ENCODE measurements around the gene ETNPPL.
"Not testable (repeated sequence)": the region's sequence is repeated elsewhere in the genome, so short reads cannot be mapped to it uniquely, and the experiment has no call there.

Gene ETNPPL

DNA sequence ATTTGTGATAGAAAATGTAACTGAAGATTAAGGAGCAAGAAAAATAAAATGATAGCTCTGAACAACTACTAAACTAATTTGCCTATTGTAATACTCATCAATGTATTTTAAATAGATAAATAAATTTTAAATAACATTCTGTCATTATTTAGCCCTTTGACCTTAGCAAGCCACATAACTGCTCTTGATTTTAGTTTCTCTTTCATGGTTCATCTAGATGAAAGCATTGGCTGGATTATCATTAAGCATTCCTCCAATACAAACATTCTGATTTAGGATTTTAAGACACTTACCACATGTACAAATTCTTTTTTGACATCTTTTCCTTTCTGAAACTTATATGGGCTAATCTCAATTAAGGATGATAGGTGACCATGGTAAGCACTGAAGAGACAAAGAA, 8.5 kb downstream of the ETNPPL start:
- DNase-seq, result no peak

DNA sequence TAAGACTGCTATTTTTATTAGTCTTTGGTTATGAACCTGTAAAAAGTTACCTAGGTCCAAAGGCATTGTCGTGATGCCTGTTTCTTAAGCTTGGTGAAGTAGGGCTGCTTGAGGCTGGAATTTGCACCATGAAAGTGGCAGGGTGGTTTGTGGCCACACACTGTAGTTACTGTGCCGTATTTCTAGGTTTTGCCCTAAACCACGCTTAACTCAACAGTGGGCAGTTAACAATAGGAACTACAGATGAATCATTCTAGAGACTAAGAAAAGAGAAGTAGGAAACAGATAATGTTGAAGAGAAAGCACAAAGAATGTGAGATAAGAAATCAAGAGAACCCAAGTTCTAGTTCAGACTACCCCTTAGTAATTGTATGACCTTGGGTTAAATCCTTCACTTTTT, 11.5 kb downstream of the ETNPPL start:
- no peak for DNase-seq

DNA sequence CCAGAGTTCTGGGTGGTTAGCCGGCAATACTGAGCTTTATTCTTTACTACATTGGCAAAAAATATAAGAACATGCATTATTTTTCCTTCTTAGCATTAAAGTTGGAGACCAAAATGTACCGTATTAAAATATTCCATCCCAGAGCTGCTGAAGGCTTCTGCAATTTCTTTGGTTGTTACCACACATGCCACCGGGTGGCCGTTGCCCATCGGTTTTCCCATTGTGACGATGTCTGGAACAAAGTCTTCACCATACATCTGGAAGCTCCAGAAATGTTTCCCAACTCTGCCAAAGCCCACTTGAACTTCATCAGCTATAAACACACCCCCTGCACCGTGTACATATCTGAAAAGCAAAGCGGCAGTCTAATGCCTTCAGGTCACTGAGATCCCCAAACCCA, 13.7 kb downstream of the ETNPPL start:
- no peak for DNase-seq

DNA sequence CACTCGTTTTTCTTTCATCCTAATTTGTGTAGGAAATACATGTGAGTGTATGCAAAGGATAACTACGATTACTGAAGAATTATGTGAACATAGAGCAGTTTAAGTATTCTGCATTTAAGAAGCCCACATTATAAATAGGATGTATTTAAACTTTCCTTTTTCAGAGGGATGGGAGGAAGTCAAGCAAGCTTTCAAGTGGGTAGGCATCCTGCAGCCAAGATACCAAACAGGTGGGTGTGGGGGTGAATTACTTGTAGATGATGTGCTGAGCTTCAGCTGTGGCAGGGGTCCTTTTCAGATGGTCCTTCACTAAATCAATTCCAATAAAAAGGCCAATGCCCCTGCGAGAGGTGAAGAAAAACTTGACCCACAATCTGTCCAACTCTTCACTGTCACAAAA, 16.3 kb downstream of the ETNPPL start:
- no peak for DNase-seq

DNA sequence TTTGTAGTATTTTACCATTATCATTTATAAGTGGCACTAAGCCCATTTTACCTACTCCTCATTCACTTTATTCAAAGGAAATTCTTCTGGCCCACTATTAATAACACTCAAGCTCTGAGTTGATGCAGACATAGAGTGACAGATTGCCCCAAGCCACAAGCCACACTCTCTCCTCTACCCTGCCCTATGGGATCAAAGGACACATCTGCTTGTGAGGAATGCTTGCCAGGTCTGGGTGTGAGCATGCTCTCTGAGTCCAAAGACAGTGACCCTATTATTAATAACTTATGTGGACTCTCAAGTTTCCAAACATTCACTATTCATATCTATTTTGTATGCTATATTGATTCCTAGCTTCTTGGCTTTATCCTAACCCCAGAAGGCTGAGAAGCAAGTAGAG, 18.5 kb downstream of the ETNPPL start:
- DNase-seq, result no peak

DNA sequence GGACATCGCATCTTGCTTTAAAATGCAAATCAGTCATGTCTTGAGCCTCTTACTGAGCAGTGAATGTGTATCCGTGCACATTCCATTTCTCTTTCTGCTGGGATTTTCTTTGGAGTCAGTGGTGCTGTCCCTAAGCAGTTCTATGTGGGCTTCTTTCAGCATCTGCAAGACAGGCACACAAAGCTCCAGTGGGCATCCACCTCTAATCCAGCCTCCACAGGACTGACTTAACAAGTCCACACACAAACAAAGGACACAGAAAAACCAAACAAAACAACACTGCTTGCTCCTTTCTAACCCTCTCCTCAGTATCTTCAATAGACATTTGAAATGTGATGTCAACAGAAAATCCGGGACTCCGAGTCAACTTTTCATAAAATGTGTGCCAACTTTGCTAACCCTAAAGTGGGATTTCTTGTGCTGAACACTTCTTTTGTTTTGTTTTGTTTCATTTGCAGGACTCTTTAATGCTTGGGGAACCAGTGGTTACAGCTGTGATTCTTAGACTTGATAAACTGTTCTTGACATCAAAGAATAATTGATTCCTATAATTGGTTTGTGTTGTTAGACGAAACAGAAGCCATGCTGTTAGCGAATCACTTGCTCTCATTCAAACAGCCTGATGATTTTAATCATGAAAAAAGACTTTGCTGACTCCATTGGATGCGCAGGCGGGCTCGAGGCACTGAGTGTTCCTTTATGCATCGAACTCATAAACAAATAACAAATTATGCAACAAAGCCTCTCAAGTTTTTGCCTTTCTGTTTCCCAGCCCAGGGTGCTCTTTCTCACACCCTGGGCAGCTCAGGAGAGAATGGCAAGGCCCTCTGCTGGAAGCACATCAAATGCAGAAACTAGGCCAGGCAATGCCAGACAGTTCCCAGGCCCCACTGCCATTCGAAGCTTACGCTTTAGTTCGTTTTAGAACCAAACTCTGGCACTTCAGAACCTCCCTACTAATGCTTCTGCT, 20.1 kb downstream of the ETNPPL start:
- peak; percentile 79 for DNase-seq

DNA sequence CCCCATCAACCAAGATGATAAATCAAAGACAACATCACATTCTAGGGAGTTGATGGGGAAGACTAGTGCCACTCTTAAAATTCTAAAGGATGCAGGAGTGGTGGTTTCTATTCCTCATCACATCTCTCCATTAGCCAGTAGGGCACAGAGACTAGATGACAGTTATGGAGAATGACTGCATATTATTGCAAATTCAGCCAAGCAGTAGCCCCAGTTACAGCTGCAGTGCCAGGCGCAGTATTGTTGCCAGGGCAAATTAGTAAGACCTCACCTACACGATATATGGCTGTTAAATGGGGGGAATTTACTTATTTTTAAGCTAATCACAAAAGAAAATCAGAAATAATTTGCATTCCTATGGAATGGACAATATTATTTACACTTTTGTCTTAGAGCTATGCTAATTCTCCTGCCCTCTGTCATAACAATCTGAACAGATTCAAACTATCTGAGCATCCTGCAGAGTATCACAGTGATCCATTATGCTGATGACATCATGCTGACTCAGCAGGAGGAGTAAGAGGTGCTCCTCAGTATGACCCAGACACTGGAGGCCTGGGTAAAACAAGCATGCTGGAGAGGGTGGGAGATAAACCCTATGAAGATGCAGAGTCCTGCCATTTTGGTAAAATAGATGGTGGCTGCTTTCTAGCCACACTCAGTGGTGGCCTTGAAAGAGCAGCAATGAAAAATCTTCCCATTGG, 24.7 kb downstream of the ETNPPL start:
- DNase-seq, result no peak

DNA sequence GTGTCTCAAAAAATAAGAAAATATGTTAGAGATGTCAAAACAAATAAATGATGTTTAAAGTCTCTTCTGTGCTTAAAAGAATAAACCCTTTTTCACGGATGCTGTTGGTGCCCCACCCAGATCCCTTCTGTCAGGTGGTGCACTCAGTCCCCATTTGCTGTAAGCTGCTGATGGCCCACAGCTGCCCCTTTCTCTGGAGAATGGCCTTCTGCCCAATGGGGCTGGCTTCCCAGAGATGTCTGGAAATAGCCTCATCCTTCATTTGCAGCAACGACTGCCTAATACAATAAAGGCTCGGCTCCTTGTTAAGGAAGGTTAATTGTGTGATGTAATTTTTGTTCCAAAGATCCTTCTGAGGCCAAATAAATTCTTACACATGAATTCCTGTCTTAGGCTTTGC, 31.8 kb downstream of the ETNPPL start:
- DNase-seq, result peak; percentile 25

DNA sequence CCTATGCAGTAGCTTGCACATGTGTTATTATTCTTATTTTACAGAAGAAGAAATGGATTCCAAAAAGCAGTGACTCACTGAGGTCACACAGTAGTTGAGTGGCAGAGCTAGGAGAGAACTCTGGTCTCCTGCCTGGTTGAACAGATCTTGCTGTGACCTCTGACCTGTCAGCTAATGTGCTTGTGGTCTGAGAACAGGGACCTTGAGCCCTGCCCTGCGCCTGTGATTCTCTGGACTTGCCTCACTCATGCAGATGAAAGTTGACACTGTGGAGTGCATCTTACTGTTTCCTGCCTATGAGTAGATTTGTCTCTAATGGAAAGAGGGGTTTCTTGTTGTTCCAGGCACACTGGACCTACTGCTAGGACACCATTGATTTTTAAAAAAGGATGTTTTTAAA, 32.3 kb downstream of the ETNPPL start:
- DNase-seq, result no peak

DNA sequence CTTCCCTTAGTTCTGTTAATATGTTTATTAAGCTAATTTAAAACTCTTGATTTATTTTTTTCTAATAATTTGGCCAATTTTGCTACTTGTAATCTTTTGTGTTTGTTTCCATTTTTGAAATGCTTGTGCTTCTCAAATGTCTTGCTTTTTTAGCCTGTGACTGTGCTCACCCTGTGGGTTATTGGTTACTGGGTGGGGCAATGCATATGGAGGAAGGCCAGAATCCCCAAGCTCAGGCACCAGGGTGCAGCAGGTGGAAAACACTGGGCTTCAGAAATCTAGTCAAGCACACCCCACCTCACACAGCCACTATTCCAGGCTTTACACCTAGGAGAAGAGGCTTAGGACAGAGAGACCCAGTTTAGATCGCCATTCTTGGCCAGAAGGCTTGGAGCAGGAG, 33.1 kb downstream of the ETNPPL start:
- DNase-seq, result no peak

DNA sequence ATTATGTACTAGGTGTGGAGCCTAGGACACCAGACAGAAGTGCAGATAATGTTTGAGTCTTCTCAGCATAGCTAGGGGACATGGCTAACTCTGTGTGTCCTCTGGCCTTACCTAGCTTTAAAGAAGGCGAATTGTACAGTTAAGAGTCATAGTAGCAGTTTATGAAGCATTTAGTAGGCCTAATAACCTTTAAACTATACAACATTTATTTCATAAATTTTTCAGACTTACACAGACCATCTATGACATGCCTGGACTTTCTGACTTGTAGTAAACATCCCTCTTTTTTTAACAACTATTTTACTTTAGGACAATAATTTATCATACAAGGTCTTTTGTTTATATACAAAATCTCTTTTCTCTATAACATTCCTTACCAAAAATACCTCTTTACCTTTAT, 37.4 kb downstream of the ETNPPL start:
- DNase-seq, result no peak

DNA sequence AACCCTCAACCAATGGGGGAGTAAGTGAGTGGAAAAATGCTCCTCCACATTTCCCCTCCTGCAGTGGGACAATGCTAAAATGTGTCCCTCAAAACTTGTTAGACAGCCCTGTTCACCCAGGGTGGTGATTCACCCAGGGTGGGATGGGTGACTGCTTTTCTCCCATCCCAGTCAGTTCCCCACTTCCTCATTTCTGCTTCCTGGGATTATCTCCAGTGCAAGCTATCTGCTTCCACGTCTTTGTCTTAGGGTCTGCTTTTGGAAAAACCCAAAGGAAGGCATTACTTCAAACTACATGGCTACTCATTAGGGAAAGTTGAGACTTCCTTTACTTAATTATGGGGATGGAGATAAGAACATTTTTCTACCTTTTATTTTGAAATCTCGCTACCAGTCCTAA, 45.5 kb downstream of the ETNPPL start:
- DNase-seq, result no peak

DNA sequence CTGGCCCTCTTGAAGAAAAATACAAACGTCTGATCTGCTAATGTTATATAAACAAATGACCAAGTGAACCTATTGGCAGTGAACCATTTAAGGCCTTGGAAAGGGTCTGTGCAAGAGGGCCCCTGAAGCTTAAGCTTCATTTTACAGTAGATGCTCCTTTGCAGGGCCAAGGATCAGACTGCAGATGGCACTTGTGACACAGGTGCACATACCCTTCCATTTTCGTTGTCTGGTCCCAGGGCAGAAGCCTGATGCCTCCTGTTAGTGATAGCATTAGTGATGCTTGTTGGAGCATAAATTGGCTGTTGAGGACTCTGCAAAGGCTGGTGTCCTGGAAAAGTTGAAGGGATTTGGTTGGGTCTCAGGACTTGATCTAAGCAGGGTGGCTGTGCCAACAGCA, 46.5 kb downstream of the ETNPPL start:
- no peak for DNase-seq

DNA sequence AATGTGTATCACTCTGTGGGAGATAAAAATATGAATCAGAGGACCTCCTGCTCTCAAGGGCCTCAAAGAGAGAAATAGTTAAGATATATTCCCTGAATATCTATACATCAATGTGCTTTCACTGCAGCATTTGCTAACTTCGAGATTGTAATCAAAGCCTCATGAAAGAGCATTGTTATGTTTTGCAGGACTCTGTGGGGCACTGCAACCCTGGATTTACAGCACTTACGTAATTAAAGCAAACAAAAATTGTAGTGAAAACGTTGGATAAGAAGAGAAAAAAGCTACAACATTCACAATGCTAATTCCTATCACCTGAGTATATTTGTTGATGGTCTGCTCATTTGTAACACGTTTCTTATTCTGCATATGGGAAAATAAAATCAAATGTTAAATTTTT, 48.0 kb downstream of the ETNPPL start:
- DNase-seq, result no peak

DNA sequence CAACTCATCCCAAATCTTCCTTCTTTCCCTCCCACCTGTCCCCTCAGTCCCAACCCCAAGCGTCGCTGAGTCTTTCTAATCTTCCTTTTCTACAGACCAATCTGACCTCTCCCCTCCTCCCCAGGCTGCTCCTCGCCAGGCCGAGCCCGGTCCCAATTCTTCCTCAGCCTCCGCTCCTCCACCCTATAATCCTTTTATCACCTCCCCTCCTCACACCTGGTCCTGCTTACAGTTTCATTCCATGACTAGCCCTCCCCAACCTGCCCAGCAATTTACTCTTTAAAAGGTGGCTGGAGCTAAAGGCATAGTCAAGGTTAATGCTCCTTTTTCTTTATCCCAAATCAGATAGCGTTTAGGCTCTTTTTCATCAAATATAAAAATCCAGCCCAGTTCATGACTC, 52.3 kb downstream of the ETNPPL start:
- not testable (repeated sequence) for DNase-seq

DNA sequence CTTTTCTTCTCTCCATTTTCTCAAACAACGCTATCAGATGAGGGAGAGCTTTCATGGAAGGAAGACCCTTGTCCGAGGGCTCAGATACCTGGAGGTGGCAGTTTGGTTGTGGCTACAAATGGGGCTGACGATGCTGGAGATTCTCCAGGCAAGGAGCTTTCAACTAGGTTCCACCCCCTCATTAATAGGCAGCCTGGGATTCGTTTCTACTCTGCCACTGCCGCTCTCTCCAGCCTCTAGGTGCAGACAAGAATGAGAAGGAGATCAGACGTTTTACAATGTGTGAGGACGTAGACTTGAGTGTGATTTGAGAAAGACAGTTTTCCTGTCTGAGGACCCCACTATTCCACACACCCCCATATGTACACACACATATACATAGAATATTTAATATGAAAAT, 53.1 kb downstream of the ETNPPL start:
- DNase-seq, result no peak

DNA sequence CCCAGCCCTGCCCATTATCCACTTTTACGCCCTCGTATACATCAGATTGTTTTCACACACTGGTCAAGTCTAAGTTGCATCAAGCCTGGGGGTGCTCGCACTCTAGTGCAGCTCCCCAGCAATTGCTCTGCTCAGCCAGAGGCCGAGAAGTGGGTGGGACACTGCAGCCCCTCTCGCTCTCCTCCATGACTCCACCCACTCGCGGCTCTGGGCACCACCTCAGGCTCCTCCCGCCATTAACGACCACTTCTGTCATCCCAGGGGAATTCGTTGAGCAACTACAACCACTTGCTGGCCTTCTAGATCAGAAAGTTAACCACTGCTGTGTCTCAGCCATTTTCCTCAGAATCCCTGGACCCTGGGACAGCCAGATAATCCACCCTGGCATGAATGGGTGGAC, 53.6 kb downstream of the ETNPPL start:
- DNase-seq, result no peak

DNA sequence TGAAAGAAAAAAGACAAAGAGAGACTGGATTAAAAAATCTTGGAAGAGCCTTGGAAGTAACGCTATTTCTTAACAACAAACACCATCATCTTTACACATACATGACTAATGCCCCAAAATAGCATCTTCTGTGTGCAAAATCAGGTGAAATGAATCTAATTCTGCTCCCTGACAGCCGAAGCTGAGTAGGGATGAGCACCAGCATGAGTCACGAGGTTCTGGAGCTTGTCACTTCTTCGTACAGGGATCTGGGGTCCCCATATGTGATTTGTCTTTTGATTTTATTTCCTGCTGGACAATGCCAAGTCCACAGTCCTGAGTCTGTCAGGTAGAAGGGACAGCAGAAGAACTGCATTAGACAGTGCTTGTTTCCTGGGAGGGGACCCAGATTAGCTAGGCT, 56.6 kb downstream of the ETNPPL start:
- no peak for DNase-seq

DNA sequence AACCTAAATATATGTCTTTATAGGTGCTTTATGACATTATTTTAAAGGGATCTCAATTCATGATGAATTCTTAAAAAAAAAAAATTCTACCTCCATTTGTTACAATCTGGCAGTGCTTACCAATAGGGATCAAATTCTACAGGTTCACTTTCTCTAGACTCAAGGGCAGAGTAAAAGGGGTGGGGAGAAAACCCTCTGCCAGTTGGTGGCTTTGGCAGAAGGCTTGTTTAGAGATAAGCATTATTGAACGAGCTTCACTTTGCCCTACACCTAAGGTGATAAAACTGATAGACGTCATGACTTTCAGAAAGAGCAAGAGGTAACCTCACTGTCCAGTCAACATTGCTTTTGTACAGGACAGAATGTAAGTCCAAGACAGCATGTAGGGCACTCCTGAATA, 58.9 kb downstream of the ETNPPL start:
- no peak for DNase-seq

DNA sequence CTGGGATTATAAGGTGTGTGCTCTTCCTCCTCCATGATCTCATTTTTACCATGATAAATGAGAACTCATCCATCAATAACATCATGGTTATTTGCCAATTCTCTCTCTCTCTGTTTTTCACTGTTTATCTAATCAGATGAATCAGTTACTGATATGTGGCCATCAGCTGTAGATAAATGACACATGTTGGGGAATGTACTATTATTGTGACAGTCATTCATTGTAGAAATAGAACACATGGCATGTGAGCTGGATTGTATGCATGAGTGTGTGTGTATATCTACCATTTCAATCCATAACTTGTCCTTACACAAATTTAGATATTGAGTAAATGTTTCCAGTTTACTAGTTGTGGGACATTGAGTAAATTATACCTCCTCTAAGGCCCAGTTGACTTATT, 59.5 kb downstream of the ETNPPL start:
- no peak for DNase-seq

DNA sequence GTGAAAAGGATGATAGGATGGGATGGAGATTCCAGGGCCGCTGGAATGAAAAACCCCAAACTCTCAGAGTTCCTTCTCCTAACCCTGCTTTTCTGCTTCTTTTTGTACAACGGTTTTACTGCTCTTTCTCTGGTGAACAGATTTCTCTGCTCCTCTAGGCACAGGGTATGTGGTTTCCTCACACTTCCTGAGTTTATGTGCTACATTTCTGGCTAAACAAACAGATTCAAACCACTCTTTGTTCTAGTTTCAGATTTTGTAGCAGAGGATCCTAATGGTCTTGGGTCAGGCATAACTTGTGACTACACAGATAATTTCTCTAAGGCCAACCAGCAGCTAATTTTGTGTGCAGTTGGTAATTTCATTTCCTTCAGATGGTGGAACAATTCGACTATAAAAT, 59.9 kb downstream of the ETNPPL start:
- DNase-seq, result no peak

DNA sequence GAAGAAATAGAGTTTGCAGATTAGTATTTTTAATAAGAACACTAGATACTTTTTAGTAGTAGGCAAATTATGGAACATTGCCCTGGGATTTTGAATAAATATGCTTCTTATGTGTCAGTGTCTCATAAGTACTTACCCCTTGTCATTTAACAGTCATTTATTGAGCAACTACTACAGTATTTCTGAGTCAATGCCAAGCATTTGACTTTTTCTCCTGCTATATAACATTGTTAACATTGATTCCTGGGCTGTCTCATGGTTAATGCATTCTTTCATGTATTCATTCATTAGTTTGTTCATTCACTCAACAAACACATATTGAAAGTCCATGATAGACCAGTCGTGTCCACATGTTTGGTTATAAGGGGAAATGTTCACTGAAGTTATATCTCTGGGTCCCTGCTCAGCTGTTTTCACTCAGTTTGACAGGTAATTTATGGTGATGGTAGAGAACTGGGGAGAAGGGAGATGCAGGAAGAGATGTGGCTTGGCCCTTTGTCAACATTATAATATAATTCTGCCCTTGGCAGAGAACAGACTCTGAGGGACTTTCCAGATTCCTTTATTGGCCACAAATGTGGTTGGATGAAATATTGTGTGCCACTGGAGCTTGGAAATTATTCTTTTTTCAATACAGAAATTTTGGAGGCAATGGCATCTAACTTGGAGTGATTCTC, 62.6 kb downstream of the ETNPPL start:
- no peak for DNase-seq

DNA sequence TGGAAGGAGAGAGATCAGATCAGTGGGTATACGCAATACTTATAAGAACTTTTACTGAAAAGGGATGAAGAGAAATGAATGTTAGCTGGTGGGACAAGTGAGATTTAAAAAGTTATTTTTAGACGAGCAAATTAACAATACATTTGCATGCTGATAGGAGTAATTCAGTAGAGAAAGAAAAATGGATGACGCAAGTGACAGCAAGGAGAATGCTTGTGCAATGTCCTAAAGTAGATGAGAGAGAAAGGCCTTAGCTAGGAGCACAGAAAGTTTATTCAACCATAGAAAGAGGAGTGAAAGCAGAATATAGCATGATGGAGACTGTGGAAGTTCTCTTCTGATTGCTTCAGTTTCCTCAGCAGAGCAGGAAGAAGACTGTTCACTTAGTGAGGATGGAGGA, 66.7 kb downstream of the ETNPPL start:
- DNase-seq, result no peak

DNA sequence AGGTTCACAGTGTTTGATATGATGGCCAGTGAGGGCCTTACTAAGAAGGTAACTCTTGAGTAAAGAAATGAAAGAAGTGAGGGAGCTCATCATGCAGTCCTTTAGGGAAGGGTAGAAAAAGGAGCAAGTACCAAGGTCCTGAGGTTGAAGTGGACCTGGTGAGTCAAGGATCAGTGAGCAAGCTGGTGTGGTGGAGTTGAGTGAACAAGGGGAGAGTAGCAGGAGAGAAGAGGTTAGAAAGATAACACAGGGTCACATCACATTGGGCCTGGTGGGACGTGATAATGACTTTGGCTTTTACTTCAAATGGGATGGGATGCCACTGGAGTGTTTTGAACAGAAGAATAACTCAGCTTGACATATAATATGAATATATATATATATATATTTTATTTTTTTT, 67.8 kb downstream of the ETNPPL start:
- DNase-seq, result no peak

All from midbrain (tissue), 1 donor.